Measurements from ENCODE around the gene MAGEB4. TPM values are rescaled to one million over a fixed set of nuclear protein-coding genes. Genes with fewer than 3 reads are reported as not detected.

The MAGEB4 gene
- polyA plus RNA-seq, 2 of the 4 experiments (the other 2 are of a cell fraction), result not detected

DNA sequence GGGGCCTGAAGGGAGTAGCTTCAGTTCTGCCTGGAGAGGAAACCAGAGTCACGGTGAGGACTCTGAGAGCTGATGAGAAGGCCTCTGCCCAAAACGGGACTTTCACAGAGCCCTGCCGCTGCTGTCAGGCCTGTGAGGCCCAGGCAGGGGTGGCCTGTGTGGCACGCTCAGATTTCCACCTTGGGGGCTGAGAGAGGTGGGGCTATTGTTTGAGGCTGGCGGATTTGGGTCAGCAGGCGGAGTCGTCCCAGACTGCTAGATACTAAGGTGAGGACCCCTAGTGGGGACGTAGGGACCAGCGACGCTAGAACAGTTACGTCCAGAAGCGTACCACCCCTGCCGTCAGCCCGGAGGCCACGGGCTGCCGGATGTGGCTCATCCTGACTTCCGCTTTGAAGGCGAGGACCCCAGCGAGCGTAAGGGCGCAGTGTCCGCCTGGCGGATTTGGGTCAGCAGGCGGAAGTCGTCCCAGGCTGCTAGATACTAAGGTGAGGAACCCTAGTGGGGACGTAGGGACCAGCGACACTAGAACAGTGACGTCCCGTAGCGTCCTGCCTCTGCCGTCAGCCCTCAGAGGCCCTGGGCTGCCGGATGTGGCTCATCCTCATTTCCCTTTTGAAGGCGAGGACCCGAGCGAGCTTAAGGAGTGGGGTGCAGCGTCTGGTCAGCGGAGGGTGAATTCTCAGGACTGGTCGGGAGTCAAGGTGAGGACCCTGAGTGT lies 5.1 kb downstream of the MAGEB4 start, which contains the start of gene MAGEB1:
MAGEB1 (plus strand) TSS at position 378 of the 721 bp plus-strand sequence. CDS start 3,348 bp downstream, outside the sequence.
- FAIRE-seq, result no peak
- Histone ChIP-seq H3K4me3 (no peak within 1 kb of the TSS), H3K27ac (no peak within 1 kb of the TSS), H3K9me3 (no peaks in the 10 kb centered on the region), H3K4me1 (no peaks in the 10 kb centered on the region), H3K4me2 (no peak within 1 kb of the TSS)
- ATAC-seq, result peak in 1 of 2 experiments; percentile 56; a peak in 3 of 6 replicates
- 74% methylated on average over 23 of the region's 38 CpGs for WGBS (ENCODE audit: missing lambda C conversion rate)
- POLR2A ChIA-PET, result no interaction called here
- DNase-seq (ENCODE audit: low read depth in 1 of 2, low spot score in 1 of 2), result no peak
- TF ChIP-seq, protein P1, sequence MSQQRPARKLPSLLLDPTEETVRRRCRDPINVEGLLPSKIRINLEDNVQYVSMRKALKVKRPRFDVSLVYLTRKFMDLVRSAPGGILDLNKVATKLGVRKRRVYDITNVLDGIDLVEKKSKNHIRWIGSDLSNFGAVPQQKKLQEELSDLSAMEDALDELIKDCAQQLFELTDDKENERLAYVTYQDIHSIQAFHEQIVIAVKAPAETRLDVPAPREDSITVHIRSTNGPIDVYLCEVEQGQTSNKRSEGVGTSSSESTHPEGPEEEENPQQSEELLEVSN (IDR thresholded peaks at IDR 0.05; ENCODE audit: borderline replicate concordance, low read depth), result no peak
- TF ChIP-seq EHMT2 (IDR thresholded peaks at IDR 0.05; ENCODE audit: low read depth) (no peak), RNF2 (IDR thresholded peaks at IDR 0.05; ENCODE audit: borderline replicate concordance, low read depth) (no peak), POLR2A (IDR thresholded peaks at IDR 0.05; ENCODE audit: low read length) (no peak), TP53 (CRISPR knock-in tag; IDR thresholded peaks at IDR 0.05) (no peak), ZC3H11A (IDR thresholded peaks at IDR 0.05) (no peak), MYC (IDR thresholded peaks at IDR 0.05; ENCODE audit: borderline replicate concordance, low read length) (no peak), JUNB (IDR thresholded peaks at IDR 0.05) (no peak), RFX5 (IDR thresholded peaks at IDR 0.05) (no peak), ZNF302 (CRISPR knock-in tag; IDR thresholded peaks at IDR 0.05) (no peak), KDM1A (IDR thresholded peaks at IDR 0.05; ENCODE audit: low read depth) (no peak)
- TF ChIP-seq, protein P2, sequence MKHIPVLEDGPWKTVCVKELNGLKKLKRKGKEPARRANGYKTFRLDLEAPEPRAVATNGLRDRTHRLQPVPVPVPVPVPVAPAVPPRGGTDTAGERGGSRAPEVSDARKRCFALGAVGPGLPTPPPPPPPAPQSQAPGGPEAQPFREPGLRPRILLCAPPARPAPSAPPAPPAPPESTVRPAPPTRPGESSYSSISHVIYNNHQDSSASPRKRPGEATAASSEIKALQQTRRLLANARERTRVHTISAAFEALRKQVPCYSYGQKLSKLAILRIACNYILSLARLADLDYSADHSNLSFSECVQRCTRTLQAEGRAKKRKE (CRISPR knock-in tag; IDR thresholded peaks at IDR 0.05; ENCODE audit: low read depth), result no peak
- TF ChIP-seq, protein P3, sequence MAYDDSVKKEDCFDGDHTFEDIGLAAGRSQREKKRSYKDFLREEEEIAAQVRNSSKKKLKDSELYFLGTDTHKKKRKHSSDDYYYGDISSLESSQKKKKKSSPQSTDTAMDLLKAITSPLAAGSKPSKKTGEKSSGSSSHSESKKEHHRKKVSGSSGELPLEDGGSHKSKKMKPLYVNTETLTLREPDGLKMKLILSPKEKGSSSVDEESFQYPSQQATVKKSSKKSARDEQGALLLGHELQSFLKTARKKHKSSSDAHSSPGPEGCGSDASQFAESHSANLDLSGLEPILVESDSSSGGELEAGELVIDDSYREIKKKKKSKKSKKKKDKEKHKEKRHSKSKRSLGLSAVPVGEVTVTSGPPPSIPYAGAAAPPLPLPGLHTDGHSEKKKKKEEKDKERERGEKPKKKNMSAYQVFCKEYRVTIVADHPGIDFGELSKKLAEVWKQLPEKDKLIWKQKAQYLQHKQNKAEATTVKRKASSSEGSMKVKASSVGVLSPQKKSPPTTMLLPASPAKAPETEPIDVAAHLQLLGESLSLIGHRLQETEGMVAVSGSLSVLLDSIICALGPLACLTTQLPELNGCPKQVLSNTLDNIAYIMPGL (CRISPR knock-in tag; IDR thresholded peaks at IDR 0.05; ENCODE audit: borderline replicate concordance), result no peak
- TF ChIP-seq, protein P4, sequence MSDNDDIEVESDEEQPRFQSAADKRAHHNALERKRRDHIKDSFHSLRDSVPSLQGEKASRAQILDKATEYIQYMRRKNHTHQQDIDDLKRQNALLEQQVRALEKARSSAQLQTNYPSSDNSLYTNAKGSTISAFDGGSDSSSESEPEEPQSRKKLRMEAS (IDR thresholded peaks at IDR 0.05), result no peak
- CTCF ChIA-PET, result no interaction called here

DNA sequence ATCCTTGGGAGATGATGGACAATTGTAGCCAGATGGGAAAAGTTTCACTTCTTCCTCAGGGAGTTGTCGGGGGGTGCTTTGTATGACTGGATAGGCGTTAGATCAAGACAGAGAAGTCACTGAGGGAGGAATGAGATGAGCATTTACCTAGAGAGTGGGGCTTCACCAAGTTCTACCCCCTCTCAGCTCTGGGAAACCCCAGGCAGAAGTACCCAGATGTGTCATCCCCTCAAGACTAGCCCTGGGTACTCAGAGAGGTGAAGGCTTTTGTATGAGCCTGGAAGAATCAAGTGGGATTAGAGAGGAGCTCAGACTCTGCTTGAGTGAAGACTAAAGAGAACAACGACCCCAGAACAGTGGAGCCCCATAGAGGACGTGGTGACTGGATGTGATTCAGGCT lies 7.1 kb downstream of the MAGEB4 start:
- no peaks in the 10 kb centered on the region for H3K4me1 ChIP-seq
- FAIRE-seq (no peak), DNase-seq (ENCODE audit: low read depth in 1 of 2, low spot score in 1 of 2) (no peak), ATAC-seq (no peak)
- no peak overlapping the region for H3K4me2 ChIP-seq
- H3K9me3 ChIP-seq, result no peaks in the 10 kb centered on the region
- no peak overlapping the region for H3K27ac ChIP-seq
- TF ChIP-seq, protein P4 (IDR thresholded peaks at IDR 0.05), result no peak
- TF ChIP-seq FOSB (CRISPR knock-in tag; IDR thresholded peaks at IDR 0.05), result no peak
- TF ChIP-seq BHLHE40 (IDR thresholded peaks at IDR 0.05; ENCODE audit: low read depth, low read length), result no peak
- ChIA-PET CTCF (interaction anchor here (0.6 kb wide), 1 partner anchor 174 kb away, joined by 3 read pairs; no protein-coding TSS in a partner anchor), POLR2A (no interaction called here)
- WGBS (ENCODE audit: missing lambda C conversion rate), result 58% methylated on average over 2 of the region's 4 CpGs
- no peak overlapping the region for H3K4me3 ChIP-seq

DNA sequence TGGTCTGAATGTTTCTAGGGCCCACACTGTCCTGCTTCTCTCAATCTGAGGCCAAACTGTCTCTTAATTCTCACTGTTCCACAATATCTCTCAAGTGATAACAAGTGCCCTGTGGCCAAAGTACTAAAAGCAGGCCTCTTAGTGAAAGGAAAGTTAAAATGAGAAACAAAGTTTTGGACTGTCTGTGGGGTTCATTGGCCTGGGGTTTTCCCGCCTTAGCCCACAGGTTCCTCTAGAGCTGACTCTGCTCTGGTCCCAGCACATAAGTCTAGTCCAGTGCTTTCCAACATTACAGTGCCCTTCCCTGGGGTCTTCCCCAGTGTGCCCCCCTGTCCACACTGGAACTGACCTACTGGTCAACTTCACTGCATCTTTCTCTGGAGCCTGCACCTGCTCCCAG lies 11.5 kb downstream of the MAGEB4 start:
- FAIRE-seq, result no peak
- Histone ChIP-seq H3K4me3 (no peak overlapping the region), H3K27ac (no peak overlapping the region), H3K4me1 (no peaks in the 10 kb centered on the region), H3K4me2 (no peak overlapping the region), H3K9me3 (no peaks in the 10 kb centered on the region)
- WGBS (ENCODE audit: missing lambda C conversion rate), result 86% methylated on average over 1 of the region's 1 CpG
- ChIA-PET CTCF (no interaction called here), POLR2A (no interaction called here)
- no peak for ATAC-seq
- no peak for DNase-seq (ENCODE audit: low read depth in 1 of 2, low spot score in 1 of 2)
- no peak for TF ChIP-seq JUNB (IDR thresholded peaks at IDR 0.05)
- no peak for TF ChIP-seq POLR2AphosphoS2 (conservative IDR thresholded peaks at IDR 0.05; ENCODE audit: low read length)
- TF ChIP-seq, protein P5, sequence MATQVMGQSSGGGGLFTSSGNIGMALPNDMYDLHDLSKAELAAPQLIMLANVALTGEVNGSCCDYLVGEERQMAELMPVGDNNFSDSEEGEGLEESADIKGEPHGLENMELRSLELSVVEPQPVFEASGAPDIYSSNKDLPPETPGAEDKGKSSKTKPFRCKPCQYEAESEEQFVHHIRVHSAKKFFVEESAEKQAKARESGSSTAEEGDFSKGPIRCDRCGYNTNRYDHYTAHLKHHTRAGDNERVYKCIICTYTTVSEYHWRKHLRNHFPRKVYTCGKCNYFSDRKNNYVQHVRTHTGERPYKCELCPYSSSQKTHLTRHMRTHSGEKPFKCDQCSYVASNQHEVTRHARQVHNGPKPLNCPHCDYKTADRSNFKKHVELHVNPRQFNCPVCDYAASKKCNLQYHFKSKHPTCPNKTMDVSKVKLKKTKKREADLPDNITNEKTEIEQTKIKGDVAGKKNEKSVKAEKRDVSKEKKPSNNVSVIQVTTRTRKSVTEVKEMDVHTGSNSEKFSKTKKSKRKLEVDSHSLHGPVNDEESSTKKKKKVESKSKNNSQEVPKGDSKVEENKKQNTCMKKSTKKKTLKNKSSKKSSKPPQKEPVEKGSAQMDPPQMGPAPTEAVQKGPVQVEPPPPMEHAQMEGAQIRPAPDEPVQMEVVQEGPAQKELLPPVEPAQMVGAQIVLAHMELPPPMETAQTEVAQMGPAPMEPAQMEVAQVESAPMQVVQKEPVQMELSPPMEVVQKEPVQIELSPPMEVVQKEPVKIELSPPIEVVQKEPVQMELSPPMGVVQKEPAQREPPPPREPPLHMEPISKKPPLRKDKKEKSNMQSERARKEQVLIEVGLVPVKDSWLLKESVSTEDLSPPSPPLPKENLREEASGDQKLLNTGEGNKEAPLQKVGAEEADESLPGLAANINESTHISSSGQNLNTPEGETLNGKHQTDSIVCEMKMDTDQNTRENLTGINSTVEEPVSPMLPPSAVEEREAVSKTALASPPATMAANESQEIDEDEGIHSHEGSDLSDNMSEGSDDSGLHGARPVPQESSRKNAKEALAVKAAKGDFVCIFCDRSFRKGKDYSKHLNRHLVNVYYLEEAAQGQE (IDR thresholded peaks at IDR 0.05), result no peak
- TF ChIP-seq, protein P6, sequence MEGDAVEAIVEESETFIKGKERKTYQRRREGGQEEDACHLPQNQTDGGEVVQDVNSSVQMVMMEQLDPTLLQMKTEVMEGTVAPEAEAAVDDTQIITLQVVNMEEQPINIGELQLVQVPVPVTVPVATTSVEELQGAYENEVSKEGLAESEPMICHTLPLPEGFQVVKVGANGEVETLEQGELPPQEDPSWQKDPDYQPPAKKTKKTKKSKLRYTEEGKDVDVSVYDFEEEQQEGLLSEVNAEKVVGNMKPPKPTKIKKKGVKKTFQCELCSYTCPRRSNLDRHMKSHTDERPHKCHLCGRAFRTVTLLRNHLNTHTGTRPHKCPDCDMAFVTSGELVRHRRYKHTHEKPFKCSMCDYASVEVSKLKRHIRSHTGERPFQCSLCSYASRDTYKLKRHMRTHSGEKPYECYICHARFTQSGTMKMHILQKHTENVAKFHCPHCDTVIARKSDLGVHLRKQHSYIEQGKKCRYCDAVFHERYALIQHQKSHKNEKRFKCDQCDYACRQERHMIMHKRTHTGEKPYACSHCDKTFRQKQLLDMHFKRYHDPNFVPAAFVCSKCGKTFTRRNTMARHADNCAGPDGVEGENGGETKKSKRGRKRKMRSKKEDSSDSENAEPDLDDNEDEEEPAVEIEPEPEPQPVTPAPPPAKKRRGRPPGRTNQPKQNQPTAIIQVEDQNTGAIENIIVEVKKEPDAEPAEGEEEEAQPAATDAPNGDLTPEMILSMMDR (IDR thresholded peaks at IDR 0.05), result no peak
- TF ChIP-seq RARB (CRISPR knock-in tag; IDR thresholded peaks at IDR 0.05), result no peak
- TF ChIP-seq, protein P7, sequence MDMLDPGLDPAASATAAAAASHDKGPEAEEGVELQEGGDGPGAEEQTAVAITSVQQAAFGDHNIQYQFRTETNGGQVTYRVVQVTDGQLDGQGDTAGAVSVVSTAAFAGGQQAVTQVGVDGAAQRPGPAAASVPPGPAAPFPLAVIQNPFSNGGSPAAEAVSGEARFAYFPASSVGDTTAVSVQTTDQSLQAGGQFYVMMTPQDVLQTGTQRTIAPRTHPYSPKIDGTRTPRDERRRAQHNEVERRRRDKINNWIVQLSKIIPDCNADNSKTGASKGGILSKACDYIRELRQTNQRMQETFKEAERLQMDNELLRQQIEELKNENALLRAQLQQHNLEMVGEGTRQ (IDR thresholded peaks at IDR 0.05), result no peak
- no peak for TF ChIP-seq NR3C1 (IDR thresholded peaks at IDR 0.05)
- TF ChIP-seq RCOR1 (IDR thresholded peaks at IDR 0.05; ENCODE audit: low read depth, low read length), result no peak
